GM12878 (cell line): ENCODE data around the gene TRAFD1. TPM values are rescaled to one million over a fixed set of nuclear protein-coding genes. Genes with fewer than 3 reads are reported as not detected.

Experiments used
- ATF3 ChIP-seq: IDR thresholded peaks from 2 replicates; pipeline ENCODE4 v1.6.1; 2011; ENCODE audit warnings: low read depth, mild to moderate bottlenecking, low read length, moderate library complexity, borderline replicate concordance; ENCODE audit errors: extremely low read depth
- BACH1 ChIP-seq: fragments of 450-650 bp; IDR thresholded peaks from 2 replicates; pipeline ENCODE4 v1.6.1; 2017; ENCODE audit warnings: mild to moderate bottlenecking, borderline replicate concordance
- BMI1 ChIP-seq: fragments of 450-650 bp; IDR thresholded peaks from 2 replicates; pipeline ENCODE4 v1.6.1; 2016; ENCODE audit warnings: mild to moderate bottlenecking, moderate library complexity, borderline replicate concordance
- CBFB ChIP-seq: IDR thresholded peaks from 2 replicates; pipeline ENCODE4 v1.6.1; 2016; ENCODE audit warnings: antibody characterized with exemption, low read depth
- EZH2 ChIP-seq: IDR thresholded peaks from 2 replicates; pipeline ENCODE4 v1.6.1; 2012; ENCODE audit warnings: low read depth, mild to moderate bottlenecking, control low read depth, inconsistent platforms, low read length, borderline replicate concordance; ENCODE audit not compliant: control insufficient read depth
- GABPA ChIP-seq: IDR thresholded peaks from 2 replicates; pipeline ENCODE4 v1.6.1; 2014; ENCODE audit warnings: antibody characterized with exemption, low read depth, mild to moderate bottlenecking, inconsistent platforms
- MXI1 ChIP-seq: fragments of 150-350 bp; IDR thresholded peaks from 2 replicates; pipeline ENCODE4 v1.6.1; 2011; ENCODE audit warnings: low read depth, mild to moderate bottlenecking, inconsistent platforms, low read length, improper control_type of control experiment
- MYB ChIP-seq: fragments of 150-350 bp; IDR thresholded peaks from 2 replicates; pipeline ENCODE4 v1.6.1; 2014; ENCODE audit warnings: mild to moderate bottlenecking, low read depth, low read length, borderline replicate concordance
- NFYB ChIP-seq: IDR thresholded peaks from 2 replicates; pipeline ENCODE4 v1.6.1; 2011; ENCODE audit warnings: low read depth, mild to moderate bottlenecking, low read length, improper control_type of control experiment, moderate library complexity; ENCODE audit not compliant: insufficient read depth
- NRF1 ChIP-seq: conservative IDR thresholded peaks from 2 replicates; pipeline ENCODE4 v1.6.1; 2011; ENCODE audit warnings: mild to moderate bottlenecking, low read depth, low read length, improper control_type of control experiment
- PKNOX1 ChIP-seq: fragments of 450-650 bp; IDR thresholded peaks from 2 replicates; pipeline ENCODE4 v1.6.1; 2016; ENCODE audit warnings: mild to moderate bottlenecking
- SKIL ChIP-seq: fragments of 450-650 bp; IDR thresholded peaks from 2 replicates; pipeline ENCODE4 v1.6.1; 2017; ENCODE audit warnings: mild to moderate bottlenecking, low read depth, inconsistent platforms; ENCODE audit not compliant: poor library complexity, severe bottlenecking
- SP1 ChIP-seq: IDR thresholded peaks from one replicate; pipeline ENCODE4 v1.6.1; 2011; ENCODE audit warnings: low read depth, low read length
- SPI1 ChIP-seq: IDR thresholded peaks from 2 replicates; pipeline ENCODE4 v1.6.1; 2011; ENCODE audit warnings: low read depth, mild to moderate bottlenecking, low read length, moderate library complexity, borderline replicate concordance; ENCODE audit not compliant: insufficient read depth
- SRF ChIP-seq, 2 experiments: IDR thresholded peaks; 2 replicates each; pipeline ENCODE4 v1.6.1; 2011; ENCODE audit warnings: low read depth in 2 of 2, low read length in 2 of 2, mild to moderate bottlenecking in 1 of 2, moderate library complexity in 1 of 2
- ZBTB4 ChIP-seq: fragments of 450-650 bp; formaldehyde crosslinking; IDR thresholded peaks from 2 replicates; pipeline ENCODE4 v1.4.0; 2022; ENCODE audit warnings: mild to moderate bottlenecking, moderate library complexity
- ZNF384 ChIP-seq: IDR thresholded peaks from 2 replicates; pipeline ENCODE4 v1.6.1; 2012; ENCODE audit warnings: low read depth, mild to moderate bottlenecking, low read length, improper control_type of control experiment, borderline replicate concordance
- polyA plus RNA-seq, 11 experiments: library from polyadenylated mRNA; depleted of rRNA in 4 of 11; unstranded in 6 of 11; stranded (reverse) in 5 of 11; fragments of >200 nt; fragmentation: Nextera tagmentation in 4 of 11; fragmentation: Illumina TruSeq in 1 of 11; extraction: Ambion mirVana in 4 of 11; extraction: Trizol in 1 of 11; gene quantifications; 1 replicate in 1 of 11; 2 replicates in 10 of 11; pipeline versions ENCODE4 v1.2.1 to v1.2.3, GENCODE V29; 2011 to 2016; ENCODE audit warnings: inconsistent platforms in 2 of 11, missing spikeins in 2 of 11, low read depth in 1 of 11
- total RNA-seq, 4 experiments: library from RNA; depleted of rRNA in 3 of 4; stranded (reverse); fragments of >200 nt in 3 of 4; fragmentation: Illumina TruSeq in 1 of 4; extraction: Trizol in 1 of 4; gene quantifications; 2 replicates each; pipeline versions ENCODE4 v1.2.1 to v1.2.3, GENCODE V29; 2013 to 2021
- TF ChIP-seq, protein P1 (sequence below): fragments of 450-650 bp; IDR thresholded peaks from 2 replicates; pipeline ENCODE4 v1.6.1; 2017; ENCODE audit warnings: antibody characterized with exemption, mild to moderate bottlenecking, moderate library complexity

The TRAFD1 gene
- total and polyA plus RNA-seq, 10 of the 15 experiments (the other 5 are each of a cell fraction or from before 2014, with no cell fraction given) = 37.2 to 55.5 (median 46.2) TPM

GRCh38 chr12:112125250-112125999, at the start of gene TRAFD1 (continued):
- TF ChIP-seq, protein P1, sequence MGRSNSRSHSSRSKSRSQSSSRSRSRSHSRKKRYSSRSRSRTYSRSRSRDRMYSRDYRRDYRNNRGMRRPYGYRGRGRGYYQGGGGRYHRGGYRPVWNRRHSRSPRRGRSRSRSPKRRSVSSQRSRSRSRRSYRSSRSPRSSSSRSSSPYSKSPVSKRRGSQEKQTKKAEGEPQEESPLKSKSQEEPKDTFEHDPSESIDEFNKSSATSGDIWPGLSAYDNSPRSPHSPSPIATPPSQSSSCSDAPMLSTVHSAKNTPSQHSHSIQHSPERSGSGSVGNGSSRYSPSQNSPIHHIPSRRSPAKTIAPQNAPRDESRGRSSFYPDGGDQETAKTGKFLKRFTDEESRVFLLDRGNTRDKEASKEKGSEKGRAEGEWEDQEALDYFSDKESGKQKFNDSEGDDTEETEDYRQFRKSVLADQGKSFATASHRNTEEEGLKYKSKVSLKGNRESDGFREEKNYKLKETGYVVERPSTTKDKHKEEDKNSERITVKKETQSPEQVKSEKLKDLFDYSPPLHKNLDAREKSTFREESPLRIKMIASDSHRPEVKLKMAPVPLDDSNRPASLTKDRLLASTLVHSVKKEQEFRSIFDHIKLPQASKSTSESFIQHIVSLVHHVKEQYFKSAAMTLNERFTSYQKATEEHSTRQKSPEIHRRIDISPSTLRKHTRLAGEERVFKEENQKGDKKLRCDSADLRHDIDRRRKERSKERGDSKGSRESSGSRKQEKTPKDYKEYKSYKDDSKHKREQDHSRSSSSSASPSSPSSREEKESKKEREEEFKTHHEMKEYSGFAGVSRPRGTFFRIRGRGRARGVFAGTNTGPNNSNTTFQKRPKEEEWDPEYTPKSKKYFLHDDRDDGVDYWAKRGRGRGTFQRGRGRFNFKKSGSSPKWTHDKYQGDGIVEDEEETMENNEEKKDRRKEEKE = no peak
- no peak for TF ChIP-seq ATF3
- TF ChIP-seq NFYB = peak; percentile 93
- peak; percentile 100 for TF ChIP-seq SP1
- TF ChIP-seq NRF1 = peak; percentile 4; the same call in 1 of the 2 replicates
- TF ChIP-seq PKNOX1 = peak; percentile 99
- no peak for TF ChIP-seq EZH2
- TF ChIP-seq GABPA = peak; percentile 81
- no peak for TF ChIP-seq SRF (IDR thresholded peaks at IDR 0.05; ENCODE audit: low read depth in 2 of 2, low read length in 2 of 2)
- no peak; the same call in 1 of the 2 replicates for TF ChIP-seq BMI1
- TF ChIP-seq BACH1 = peak; percentile 60
- TF ChIP-seq SKIL = no peak
- TF ChIP-seq MYB = 0 out of 2 replicates have a peak, but pooled peaks have one; percentile 50
- TF ChIP-seq MXI1 = no peak
- TF ChIP-seq CBFB = peak; percentile 92
- no peak for TF ChIP-seq ZNF384
- no peak for TF ChIP-seq ZBTB4
- peak; percentile 72; the same call in 1 of the 2 replicates for TF ChIP-seq SPI1
